ENCODE measurements around the gene SLC13A2. TPM values are rescaled to one million over a fixed set of nuclear protein-coding genes. Genes with fewer than 3 reads are reported as not detected.

SLC13A2 gene
- total RNA-seq, 1 donor from 2014 or later: not detected

- no peak overlapping the region for H3K4me2 ChIP-seq
- H3K9me3 ChIP-seq (ENCODE audit: low read depth): no peaks in the 10 kb centered on the region
- TF ChIP-seq EZH2 (IDR thresholded peaks at IDR 0.05): no peak
- TF ChIP-seq EZH2phosphoT487 (IDR thresholded peaks at IDR 0.05): no peak
- TF ChIP-seq, protein P1, sequence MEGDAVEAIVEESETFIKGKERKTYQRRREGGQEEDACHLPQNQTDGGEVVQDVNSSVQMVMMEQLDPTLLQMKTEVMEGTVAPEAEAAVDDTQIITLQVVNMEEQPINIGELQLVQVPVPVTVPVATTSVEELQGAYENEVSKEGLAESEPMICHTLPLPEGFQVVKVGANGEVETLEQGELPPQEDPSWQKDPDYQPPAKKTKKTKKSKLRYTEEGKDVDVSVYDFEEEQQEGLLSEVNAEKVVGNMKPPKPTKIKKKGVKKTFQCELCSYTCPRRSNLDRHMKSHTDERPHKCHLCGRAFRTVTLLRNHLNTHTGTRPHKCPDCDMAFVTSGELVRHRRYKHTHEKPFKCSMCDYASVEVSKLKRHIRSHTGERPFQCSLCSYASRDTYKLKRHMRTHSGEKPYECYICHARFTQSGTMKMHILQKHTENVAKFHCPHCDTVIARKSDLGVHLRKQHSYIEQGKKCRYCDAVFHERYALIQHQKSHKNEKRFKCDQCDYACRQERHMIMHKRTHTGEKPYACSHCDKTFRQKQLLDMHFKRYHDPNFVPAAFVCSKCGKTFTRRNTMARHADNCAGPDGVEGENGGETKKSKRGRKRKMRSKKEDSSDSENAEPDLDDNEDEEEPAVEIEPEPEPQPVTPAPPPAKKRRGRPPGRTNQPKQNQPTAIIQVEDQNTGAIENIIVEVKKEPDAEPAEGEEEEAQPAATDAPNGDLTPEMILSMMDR (IDR thresholded peaks at IDR 0.05): no peak
- DNase-seq (ENCODE audit: low spot score): no peak
- no peaks in the 10 kb centered on the region for H3K4me1 ChIP-seq
- H3K36me3 ChIP-seq: no peaks in the 10 kb centered on the region
- H4K20me1 ChIP-seq (ENCODE audit: low read depth): no peaks in the 10 kb centered on the region
- Mint-ChIP-seq H3K9me3 (peaks cover 6% of the 10 kb centered on the region), H3K27me3 (ENCODE audit: insufficient read depth, low read depth) (peaks cover 15% of the 10 kb centered on the region), H3K4me1 (peaks cover 3% of the 10 kb centered on the region), H3K36me3 (no peaks in the 10 kb centered on the region), H3K27ac (no peak overlapping the region), H3K4me3 (no peak overlapping the region)
- H3K27me3 ChIP-seq: no peaks in the 10 kb centered on the region
- H3K27ac ChIP-seq: no peak overlapping the region
- no peak overlapping the region for H3K4me3 ChIP-seq
- H3F3A ChIP-seq (ENCODE audit: low read depth): no peaks in the 10 kb centered on the region
- no peak overlapping the region for H3K9ac ChIP-seq
- no peak overlapping the region for H2AFZ ChIP-seq (replicated peaks)
- H3K79me2 ChIP-seq (ENCODE audit: low read depth): no peaks in the 10 kb centered on the region
Measured at GRCh38 chr17:28511858-28512461, 38.5 kb downstream of the SLC13A2 start.

DNA sequence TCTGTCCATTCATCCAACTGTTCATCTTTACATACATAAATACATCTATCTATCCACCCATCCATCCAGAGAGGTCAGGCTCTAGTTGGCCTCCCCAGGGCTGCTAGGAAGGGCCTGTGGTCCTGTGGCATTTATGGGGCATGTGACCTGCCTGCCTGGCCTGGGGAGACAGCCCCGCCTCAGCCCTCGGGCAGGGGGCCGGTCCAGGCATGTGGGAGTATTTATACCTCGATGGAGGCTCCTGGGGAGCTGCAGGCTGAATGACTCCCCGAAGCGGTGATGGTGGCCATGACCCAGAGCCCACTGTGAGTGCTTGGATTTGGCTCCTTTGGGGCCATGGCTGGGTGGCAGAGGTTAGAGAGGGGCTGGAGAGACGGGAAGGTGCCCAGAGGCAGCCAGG, 40.0 kb downstream of the SLC13A2 start:
- Mint-ChIP-seq H3K9me3 (peaks cover 9% of the 10 kb centered on the region), H3K27ac (peak overlapping the region; percentile 15), H3K4me3 (no peak overlapping the region), H3K36me3 (no peaks in the 10 kb centered on the region), H3K4me1 (peaks cover 3% of the 10 kb centered on the region), H3K27me3 (ENCODE audit: insufficient read depth, low read depth) (peaks cover 17% of the 10 kb centered on the region)
- Histone ChIP-seq H3K27ac (no peak overlapping the region), H3K9ac (no peak overlapping the region), H3K79me2 (ENCODE audit: low read depth) (no peaks in the 10 kb centered on the region), H4K20me1 (ENCODE audit: low read depth) (no peaks in the 10 kb centered on the region), H2AFZ (replicated peaks) (no peak overlapping the region), H3K4me1 (no peaks in the 10 kb centered on the region), H3F3A (ENCODE audit: low read depth) (no peaks in the 10 kb centered on the region), H3K9me3 (ENCODE audit: low read depth) (no peaks in the 10 kb centered on the region), H3K4me3 (no peak overlapping the region), H3K4me2 (no peak overlapping the region), H3K36me3 (no peaks in the 10 kb centered on the region), H3K27me3 (no peaks in the 10 kb centered on the region)
- DNase-seq (ENCODE audit: low spot score): no peak
- TF ChIP-seq EZH2phosphoT487 (IDR thresholded peaks at IDR 0.05) (no peak), EZH2 (IDR thresholded peaks at IDR 0.05) (no peak)
- TF ChIP-seq, protein P1 (IDR thresholded peaks at IDR 0.05): no peak

DNA sequence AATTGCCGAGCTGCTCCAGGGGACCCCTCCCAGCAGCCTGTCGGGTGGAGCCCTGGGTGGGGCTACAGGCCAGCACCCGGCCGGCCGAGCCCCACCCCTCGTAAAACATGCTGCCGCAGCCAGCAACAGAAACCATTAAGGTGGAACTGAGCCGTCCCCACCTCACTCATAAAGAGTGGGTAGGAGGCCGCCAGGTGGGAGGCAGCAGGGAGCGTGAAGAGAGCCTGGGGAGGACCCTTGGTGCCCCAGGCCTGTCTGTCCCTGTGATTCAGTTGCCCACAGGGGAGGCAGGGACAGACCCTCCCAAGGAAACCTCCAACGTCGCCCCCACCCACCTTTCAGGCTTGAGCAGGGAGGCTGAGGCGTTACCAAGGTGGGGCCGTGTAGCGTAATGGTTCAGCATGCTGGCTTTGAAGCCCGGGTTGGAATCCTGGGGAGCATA, 41.1 kb downstream of the SLC13A2 start:
- Histone ChIP-seq H4K20me1 (ENCODE audit: low read depth) (no peaks in the 10 kb centered on the region), H3F3A (ENCODE audit: low read depth) (no peaks in the 10 kb centered on the region), H3K9ac (no peak overlapping the region), H3K4me2 (no peak overlapping the region), H3K79me2 (ENCODE audit: low read depth) (no peaks in the 10 kb centered on the region), H3K4me3 (no peak overlapping the region), H3K27me3 (no peaks in the 10 kb centered on the region), H2AFZ (replicated peaks) (no peak overlapping the region), H3K9me3 (ENCODE audit: low read depth) (no peaks in the 10 kb centered on the region), H3K4me1 (no peaks in the 10 kb centered on the region), H3K27ac (no peak overlapping the region), H3K36me3 (no peaks in the 10 kb centered on the region)
- no peak for DNase-seq (ENCODE audit: low spot score)
- peaks cover 3% of the 10 kb centered on the region for H3K4me1 Mint-ChIP-seq
- H3K9me3 Mint-ChIP-seq: peaks cover 9% of the 10 kb centered on the region
- peaks cover 14% of the 10 kb centered on the region for H3K27me3 Mint-ChIP-seq (ENCODE audit: insufficient read depth, low read depth)
- no peak overlapping the region for H3K4me3 Mint-ChIP-seq
- no peak overlapping the region for H3K27ac Mint-ChIP-seq
- TF ChIP-seq, protein P1 (IDR thresholded peaks at IDR 0.05): no peak
- TF ChIP-seq EZH2phosphoT487 (IDR thresholded peaks at IDR 0.05): no peak
- no peak for TF ChIP-seq EZH2 (IDR thresholded peaks at IDR 0.05)
- H3K36me3 Mint-ChIP-seq: no peaks in the 10 kb centered on the region

Measured in neural progenitor cell (in vitro differentiated cells).